ENCODE data around the gene UPK3A.

DNA sequence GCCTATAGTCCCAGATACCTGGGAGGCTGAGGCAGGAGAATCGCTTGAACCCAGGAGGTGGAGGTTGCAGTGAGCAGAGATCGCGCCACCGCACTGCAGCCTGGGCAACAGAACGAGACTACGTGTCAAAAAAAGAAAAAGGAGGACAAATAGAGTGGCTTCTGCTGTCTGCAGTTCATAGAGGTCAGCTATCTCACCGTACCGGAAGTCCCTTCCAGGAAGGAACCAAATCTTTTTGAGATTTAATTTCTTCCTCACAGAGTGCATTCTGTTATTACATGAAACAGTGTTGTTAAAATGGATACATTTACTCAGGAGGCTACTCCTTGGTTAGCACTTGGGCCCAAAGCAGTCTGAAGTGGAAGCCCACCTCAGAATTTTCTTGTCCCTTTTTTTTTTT lies 58.4 kb downstream of the UPK3A start:
- TF ChIP-seq CTCF (IDR thresholded peaks at IDR 0.05) (no peak), POLR2A (IDR thresholded peaks at IDR 0.05) (no peak)

Data from adrenal gland (tissue), 5 donors.